Bronchial epithelial cell (primary cell): ENCODE results near the gene CAP1. TPM values are rescaled to one million over a fixed set of nuclear protein-coding genes. Genes with fewer than 3 reads are reported as not detected.
A peak's percentile ranks its signal among the peaks of the same experiment; 100 is the strongest.

Experiments used
- DNase-seq: peaks from one replicate; pipeline ENCODE4 v3.0.0-alpha.2; 2010; ENCODE audit warnings: low read depth
- FAIRE-seq: peaks from 2 replicates; lab custom pipeline; 2011; peaks lifted over from hg19 to GRCh38; lab: Jason Lieb, UNC
- H3K27me3 ChIP-seq: 2 replicates; pipeline ENCODE4 v1.5.1; 2011; ENCODE audit warnings: low read length; ENCODE audit not compliant: control insufficient read depth, insufficient read depth
- H3K36me3 ChIP-seq: 2 replicates; pipeline ENCODE4 v1.5.1; 2011; ENCODE audit warnings: low read length; ENCODE audit not compliant: control insufficient read depth, insufficient read depth
- H3K4me3 ChIP-seq: 2 replicates; pipeline ENCODE4 v1.5.1; 2011; ENCODE audit warnings: mild to moderate bottlenecking, low read depth, low read length, control low read depth
- CTCF ChIP-seq: IDR thresholded peaks from 2 replicates; pipeline ENCODE4 v1.5.1; 2011; ENCODE audit warnings: mild to moderate bottlenecking, moderate library complexity, low read length, control low read depth, inconsistent platforms; ENCODE audit not compliant: insufficient read depth, severe bottlenecking
- total RNA-seq: library from RNA; depleted of rRNA; stranded (reverse); fragments of >200 nt; gene quantifications from 2 replicates; pipeline ENCODE4 v1.2.1, GENCODE V29; 2014

Gene CAP1, protein sequence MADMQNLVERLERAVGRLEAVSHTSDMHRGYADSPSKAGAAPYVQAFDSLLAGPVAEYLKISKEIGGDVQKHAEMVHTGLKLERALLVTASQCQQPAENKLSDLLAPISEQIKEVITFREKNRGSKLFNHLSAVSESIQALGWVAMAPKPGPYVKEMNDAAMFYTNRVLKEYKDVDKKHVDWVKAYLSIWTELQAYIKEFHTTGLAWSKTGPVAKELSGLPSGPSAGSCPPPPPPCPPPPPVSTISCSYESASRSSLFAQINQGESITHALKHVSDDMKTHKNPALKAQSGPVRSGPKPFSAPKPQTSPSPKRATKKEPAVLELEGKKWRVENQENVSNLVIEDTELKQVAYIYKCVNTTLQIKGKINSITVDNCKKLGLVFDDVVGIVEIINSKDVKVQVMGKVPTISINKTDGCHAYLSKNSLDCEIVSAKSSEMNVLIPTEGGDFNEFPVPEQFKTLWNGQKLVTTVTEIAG
- 359 and 380 TPM in 2 replicates for total RNA-seq

DNA sequence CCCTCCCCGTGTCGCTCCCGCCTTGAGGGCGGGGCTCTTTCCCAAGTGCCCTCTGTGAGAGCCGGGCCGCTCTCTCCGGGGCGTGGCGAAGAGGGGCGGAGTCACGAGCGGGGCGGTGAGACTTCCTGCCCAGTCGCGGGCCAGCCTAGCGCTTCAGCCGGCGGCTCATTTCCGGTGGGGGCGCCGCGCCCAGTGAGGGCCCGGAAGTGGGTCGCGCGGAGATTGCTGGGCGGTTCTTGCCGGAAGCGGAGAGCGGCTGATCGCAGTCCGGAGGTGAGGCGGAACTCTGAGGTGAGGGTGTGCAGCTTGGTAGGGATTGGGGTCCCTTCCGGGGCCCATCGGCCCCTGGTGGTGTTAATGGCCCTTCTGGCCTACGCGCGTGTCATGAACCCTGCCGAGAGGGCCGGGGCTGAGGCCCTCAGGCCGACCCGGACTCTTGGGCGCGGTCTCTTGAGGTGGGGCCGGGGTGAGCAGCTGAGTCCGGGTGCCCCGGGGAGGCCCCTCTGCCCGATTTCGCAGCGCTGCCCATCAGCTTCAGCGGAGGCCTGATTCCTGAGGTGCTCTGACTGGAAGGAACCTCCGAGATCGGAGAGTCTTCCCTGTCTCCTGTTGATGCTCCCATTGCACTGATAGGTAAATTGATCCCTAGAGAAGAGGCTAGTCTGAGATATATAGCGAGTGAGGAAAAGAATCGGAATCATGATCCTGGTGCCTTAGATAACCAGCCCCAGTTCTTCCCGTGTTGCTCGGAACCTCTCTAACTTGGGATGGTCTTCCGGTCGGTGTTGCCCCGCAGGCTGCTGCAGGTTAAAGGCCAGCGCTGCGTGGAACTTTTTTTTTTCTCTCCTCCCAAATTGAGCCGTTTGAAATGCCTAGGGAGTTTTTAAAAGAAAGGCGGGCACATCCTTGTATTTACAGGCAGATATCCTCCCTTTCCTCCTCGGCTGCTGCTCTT lies at the start of gene CAP1:
CAP1 (plus strand) TSS at position 219 of the 955 bp plus-strand sequence. CDS start 18,618 bp downstream, outside the sequence.
- DNase-seq = peak; percentile 94
- TF ChIP-seq CTCF = no peak
- no peak for FAIRE-seq
- peak within 1 kb of the TSS; percentile 77 for H3K4me3 ChIP-seq
- H3K36me3 ChIP-seq = peaks cover 3% of the 10 kb centered on the region
- no peaks in the 10 kb centered on the region for H3K27me3 ChIP-seq

GRCh38 chr1:39992234-39992633 lies 48.3 kb upstream of the CAP1 start:
- no peak for TF ChIP-seq CTCF
- FAIRE-seq (no peak), DNase-seq (peak; percentile 65)
- no peaks in the 10 kb centered on the region for H3K27me3 ChIP-seq
- H3K4me3 ChIP-seq = no peak overlapping the region
- H3K36me3 ChIP-seq = no peaks in the 10 kb centered on the region

DNA sequence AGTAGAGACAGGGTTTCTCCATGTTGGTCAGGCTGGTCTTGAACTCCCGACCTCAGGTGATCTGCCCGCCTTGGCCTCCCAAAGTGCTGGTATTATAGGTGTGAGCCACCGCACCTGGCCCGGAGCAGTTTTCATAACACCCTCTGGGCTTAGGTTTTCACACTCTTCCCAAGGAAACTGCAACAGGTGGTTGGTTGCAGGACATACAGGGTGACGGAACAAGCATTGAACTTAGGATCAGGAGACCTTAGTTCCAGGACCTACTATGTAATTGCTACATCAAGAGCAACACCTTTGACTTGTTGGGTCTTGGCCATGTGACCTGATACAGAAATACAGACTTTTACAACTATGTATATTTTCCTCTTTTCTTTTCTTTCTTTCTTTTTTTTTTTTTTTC lies 47.6 kb upstream of the CAP1 start:
- no peaks in the 10 kb centered on the region for H3K36me3 ChIP-seq
- no peak for FAIRE-seq
- H3K27me3 ChIP-seq = no peaks in the 10 kb centered on the region
- H3K4me3 ChIP-seq = no peak overlapping the region
- TF ChIP-seq CTCF = no peak
- no peak for DNase-seq

DNA sequence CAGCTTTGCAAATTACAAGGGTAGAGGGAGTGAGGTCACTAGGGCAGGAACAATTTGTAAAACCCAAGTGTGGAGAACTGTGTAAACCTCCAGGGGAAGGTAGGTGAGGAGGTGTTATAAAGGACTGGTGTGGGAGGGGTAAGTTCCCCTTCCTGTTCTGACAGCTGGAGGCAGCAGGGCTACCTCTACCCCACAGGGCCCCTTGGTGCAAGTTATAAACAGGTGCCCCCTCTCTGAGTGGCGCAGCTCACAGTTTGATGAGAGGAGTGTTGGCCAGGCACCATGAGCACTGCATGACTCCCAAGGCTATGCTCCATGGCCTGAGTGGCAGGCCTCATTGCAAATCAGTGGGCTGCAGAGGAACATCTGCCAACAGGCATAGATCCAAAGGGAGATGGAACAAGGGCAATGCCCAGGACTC lies 44.5 kb upstream of the CAP1 start:
- no peak for DNase-seq
- H3K27me3 ChIP-seq = no peaks in the 10 kb centered on the region
- no peak for TF ChIP-seq CTCF
- FAIRE-seq = no peak
- no peak overlapping the region for H3K4me3 ChIP-seq
- H3K36me3 ChIP-seq = no peaks in the 10 kb centered on the region

- no peaks in the 10 kb centered on the region for H3K27me3 ChIP-seq
These were observed 44.0 kb upstream of the CAP1 start for GRCh38 chr1:39996396-39997004.

More at GRCh38 chr1:39996396-39997004, 44.0 kb upstream of the CAP1 start:
- TF ChIP-seq CTCF = no peak
- Histone ChIP-seq H3K4me3 (no peak overlapping the region), H3K36me3 (no peaks in the 10 kb centered on the region)
- FAIRE-seq (no peak), DNase-seq (peak; percentile 48)
